DOHH2 (cell line): ENCODE results near the gene AMBRA1.

Experiments
- CTCF ChIP-seq: fragments of 200-600 bp; sonication (generic); IDR thresholded peaks from one replicate; pipeline ENCODE4 v1.5.1; 2014; ENCODE audit warnings: antibody characterized with exemption, mild to moderate bottlenecking, low read depth, low read length; ENCODE audit not compliant: poor library complexity, severe bottlenecking
- EZH2phosphoT487 ChIP-seq: fragments of 200-600 bp; sonication (generic); IDR thresholded peaks from 2 replicates; pipeline ENCODE4 v1.6.1; 2017; ENCODE audit warnings: borderline replicate concordance, mild to moderate bottlenecking, antibody characterized with exemption, low read length, moderate library complexity, mixed read lengths

- no peak for TF ChIP-seq CTCF
- TF ChIP-seq EZH2phosphoT487: no peak
These were observed 216.5 kb downstream of the AMBRA1 start for GRCh38 chr11:46377290-46377689.
